BE2C (cell line): ENCODE data around the gene BCKDHA.
"Not testable (repeated sequence)": the region's sequence is repeated elsewhere in the genome, so short reads cannot be mapped to it uniquely, and the experiment has no call there.

Source experiments
- DNase-seq: peaks from one replicate; pipeline ENCODE4 v3.0.0-alpha.2; 2020
- H3K27me3 ChIP-seq: fragments of 250-450 bp; sonication (Bioruptor Pico); 2 replicates; pipeline ENCODE4 v1.5.1; 2020; ENCODE audit warnings: mild to moderate bottlenecking
- H3K36me3 ChIP-seq: fragments of 250-450 bp; sonication (Bioruptor Pico); 2 replicates; pipeline ENCODE4 v1.5.1; 2020; ENCODE audit warnings: mild to moderate bottlenecking
- H3K4me1 ChIP-seq: fragments of 250-450 bp; sonication (Bioruptor Pico); 2 replicates; pipeline ENCODE4 v1.5.1; 2020
- H3K4me3 ChIP-seq: 2 replicates; pipeline ENCODE4 v1.5.1; 2011; ENCODE audit warnings: low read depth, low read length
- H3K9me3 ChIP-seq: fragments of 250-450 bp; sonication (Bioruptor Pico); 2 replicates; pipeline ENCODE4 v1.5.1; 2020
- TF ChIP-seq, protein P1 (sequence below): IDR thresholded peaks from 2 replicates; pipeline ENCODE4 v1.5.1; 2012; ENCODE audit warnings: mild to moderate bottlenecking, low read depth, low read length

The BCKDHA gene

DNA sequence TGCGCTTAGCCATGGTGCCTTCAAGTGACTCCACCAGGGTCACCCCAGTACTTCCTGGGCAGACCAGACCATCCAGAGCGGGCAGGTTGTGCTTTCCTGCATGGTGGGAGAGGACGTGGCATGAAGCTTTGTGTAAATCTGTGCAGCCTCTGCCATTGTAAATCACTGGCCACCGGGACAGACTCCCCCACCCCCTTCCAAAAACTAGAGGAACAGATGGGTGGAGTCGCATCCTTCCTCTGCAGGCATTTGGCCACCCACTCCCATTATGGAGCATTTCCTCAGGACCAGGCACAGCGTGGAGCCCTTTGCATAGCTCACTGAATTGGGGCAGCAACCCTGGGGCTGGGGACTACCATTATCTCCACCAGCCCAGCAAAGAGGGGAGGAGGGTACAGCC lies 8.2 kb downstream of the BCKDHA start:
- TF ChIP-seq, protein P1, sequence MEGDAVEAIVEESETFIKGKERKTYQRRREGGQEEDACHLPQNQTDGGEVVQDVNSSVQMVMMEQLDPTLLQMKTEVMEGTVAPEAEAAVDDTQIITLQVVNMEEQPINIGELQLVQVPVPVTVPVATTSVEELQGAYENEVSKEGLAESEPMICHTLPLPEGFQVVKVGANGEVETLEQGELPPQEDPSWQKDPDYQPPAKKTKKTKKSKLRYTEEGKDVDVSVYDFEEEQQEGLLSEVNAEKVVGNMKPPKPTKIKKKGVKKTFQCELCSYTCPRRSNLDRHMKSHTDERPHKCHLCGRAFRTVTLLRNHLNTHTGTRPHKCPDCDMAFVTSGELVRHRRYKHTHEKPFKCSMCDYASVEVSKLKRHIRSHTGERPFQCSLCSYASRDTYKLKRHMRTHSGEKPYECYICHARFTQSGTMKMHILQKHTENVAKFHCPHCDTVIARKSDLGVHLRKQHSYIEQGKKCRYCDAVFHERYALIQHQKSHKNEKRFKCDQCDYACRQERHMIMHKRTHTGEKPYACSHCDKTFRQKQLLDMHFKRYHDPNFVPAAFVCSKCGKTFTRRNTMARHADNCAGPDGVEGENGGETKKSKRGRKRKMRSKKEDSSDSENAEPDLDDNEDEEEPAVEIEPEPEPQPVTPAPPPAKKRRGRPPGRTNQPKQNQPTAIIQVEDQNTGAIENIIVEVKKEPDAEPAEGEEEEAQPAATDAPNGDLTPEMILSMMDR = no peak
- Histone ChIP-seq H3K9me3 (no peaks in the 10 kb centered on the region), H3K4me1 (no peaks in the 10 kb centered on the region; the same call in 1 of the 2 replicates), H3K27me3 (no peaks in the 10 kb centered on the region), H3K4me3 (no peak overlapping the region), H3K36me3 (peaks cover 7% of the 10 kb centered on the region)
- no peak for DNase-seq

DNA sequence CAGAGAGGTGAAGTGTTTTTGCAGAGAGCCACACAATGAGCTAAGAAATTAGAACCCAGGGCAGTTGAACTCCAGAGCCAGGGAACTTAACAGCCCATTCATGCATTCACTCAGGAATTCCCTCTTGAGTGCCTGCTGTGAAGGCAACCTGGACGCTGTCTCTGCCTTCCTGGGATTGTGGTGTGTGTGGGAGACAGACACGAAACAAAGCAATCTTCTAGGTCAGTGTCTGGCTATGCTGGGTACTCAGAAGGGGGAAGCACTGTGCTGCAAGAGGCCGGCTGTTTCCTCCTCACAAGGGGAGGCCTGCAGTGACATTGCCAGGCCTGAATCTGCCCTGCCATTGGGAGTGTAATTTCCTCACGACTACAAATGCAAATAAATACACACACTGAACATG lies 9.7 kb downstream of the BCKDHA start:
- Histone ChIP-seq H3K4me1 (peaks cover 8% of the 10 kb centered on the region), H3K36me3 (peaks cover 19% of the 10 kb centered on the region), H3K9me3 (no peaks in the 10 kb centered on the region), H3K4me3 (no peak overlapping the region), H3K27me3 (no peaks in the 10 kb centered on the region)
- TF ChIP-seq, protein P1 = no peak
- DNase-seq = no peak

DNA sequence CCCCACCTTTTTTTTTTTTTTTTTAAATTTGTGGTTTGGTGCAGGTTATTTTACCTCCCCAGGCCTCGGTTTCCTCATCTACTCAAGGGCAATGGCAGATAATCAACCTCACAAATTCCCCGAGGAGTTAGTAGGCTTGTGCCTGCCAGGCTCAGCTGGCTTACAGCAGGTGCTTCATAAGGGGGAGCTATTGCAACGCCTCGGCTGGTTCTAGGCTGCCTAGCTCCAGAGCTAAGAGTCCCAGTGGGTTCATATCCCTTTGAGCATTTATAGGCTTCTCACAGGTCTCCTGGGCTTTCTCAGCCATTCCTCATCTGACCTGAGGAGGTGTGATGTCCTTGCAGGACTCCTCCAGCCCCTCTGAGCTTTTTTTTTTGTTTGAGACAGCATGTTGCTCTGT lies 10.6 kb downstream of the BCKDHA start:
- H3K27me3 ChIP-seq = no peaks in the 10 kb centered on the region
- peaks cover 22% of the 10 kb centered on the region for H3K36me3 ChIP-seq
- H3K9me3 ChIP-seq = no peaks in the 10 kb centered on the region
- H3K4me1 ChIP-seq = peaks cover 8% of the 10 kb centered on the region
- H3K4me3 ChIP-seq = no peak overlapping the region
- no peak for DNase-seq
- TF ChIP-seq, protein P1 = peak; percentile 26; the same call in 1 of the 2 replicates

GRCh38 chr19:41408846-41409245 lies 11.2 kb downstream of the BCKDHA start:
- H3K4me1 ChIP-seq, H3K9me3 ChIP-seq, H3K27me3 ChIP-seq, DNase-seq, H3K4me3 ChIP-seq: not testable (repeated sequence)
- peaks cover 21% of the 10 kb centered on the region for H3K36me3 ChIP-seq

DNA sequence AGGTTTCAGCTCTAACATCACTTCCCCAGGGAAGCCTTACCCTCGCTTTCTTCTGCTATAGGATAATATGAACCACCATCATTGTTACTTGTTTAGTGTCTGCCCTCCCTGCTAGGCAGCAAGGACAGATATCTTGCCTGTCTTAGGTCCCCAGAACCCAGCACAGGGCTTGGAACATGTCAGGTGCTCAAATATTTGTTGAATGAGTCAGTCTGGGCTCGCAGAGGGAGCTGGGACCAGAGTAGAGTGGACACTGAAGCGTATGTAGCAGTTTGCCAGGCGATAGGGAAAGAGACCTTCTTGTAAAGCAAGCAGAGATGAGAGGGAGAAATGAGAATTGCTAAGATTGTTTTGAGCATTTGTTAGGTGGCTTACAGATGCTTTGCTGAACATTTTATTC lies 11.7 kb downstream of the BCKDHA start:
- Histone ChIP-seq H3K9me3 (no peaks in the 10 kb centered on the region), H3K36me3 (peaks cover 21% of the 10 kb centered on the region), H3K4me3 (no peak overlapping the region), H3K27me3 (no peaks in the 10 kb centered on the region), H3K4me1 (peaks cover 8% of the 10 kb centered on the region)
- DNase-seq = no peak
- TF ChIP-seq, protein P1 = no peak

- Histone ChIP-seq H3K36me3 (peaks cover 31% of the 10 kb centered on the region), H3K4me1 (peaks cover 12% of the 10 kb centered on the region), H3K9me3 (no peaks in the 10 kb centered on the region), H3K4me3 (no peak overlapping the region), H3K27me3 (no peaks in the 10 kb centered on the region)
- TF ChIP-seq, protein P1 = no peak
- DNase-seq = no peak
Observed at GRCh38 chr19:41410336-41411054, 12.9 kb downstream of the BCKDHA start.
